ENCODE data around the gene STN1. TPM values are rescaled to one million over a fixed set of nuclear protein-coding genes. Genes with fewer than 3 reads are reported as not detected.
"Not testable (repeated sequence)": the region's sequence is repeated elsewhere in the genome, so short reads cannot be mapped to it uniquely, and the experiment has no call there.

The STN1 gene
- total RNA-seq, 2 experiments from 2014 or later: 53.7 to 58.5 TPM

GRCh38 chr10:103850572-103850895 lies 67.5 kb downstream of the STN1 start:
- Mint-ChIP-seq H3K36me3 (no peaks in the 10 kb centered on the region), H3K27me3 (peaks cover 37% of the 10 kb centered on the region), H3K27ac (no peak overlapping the region), H3K9me3 (no peaks in the 10 kb centered on the region), H3K4me1 (peaks cover 21% of the 10 kb centered on the region), H3K4me3 (no peak overlapping the region)
- DNase-seq: no peak
- ATAC-seq (ENCODE audit: low read depth): no peak
- POLR2A ChIA-PET: no interaction called here

- H3K27me3 Mint-ChIP-seq: peaks cover 37% of the 10 kb centered on the region
- DNase-seq (no peak), ATAC-seq (ENCODE audit: low read depth) (no peak)
- H3K9me3 Mint-ChIP-seq: no peaks in the 10 kb centered on the region
- peaks cover 23% of the 10 kb centered on the region for H3K4me1 Mint-ChIP-seq
- POLR2A ChIA-PET: no interaction called here
- H3K4me3 Mint-ChIP-seq: no peak overlapping the region
- H3K27ac Mint-ChIP-seq: no peak overlapping the region
- no peaks in the 10 kb centered on the region for H3K36me3 Mint-ChIP-seq
These were observed 68.0 kb downstream of the STN1 start for GRCh38 chr10:103849880-103850571.

GRCh38 chr10:103849212-103849877 lies 68.6 kb downstream of the STN1 start:
- Mint-ChIP-seq H3K4me3 (no peak overlapping the region), H3K27ac (no peak overlapping the region), H3K27me3 (peaks cover 33% of the 10 kb centered on the region), H3K36me3 (no peaks in the 10 kb centered on the region), H3K9me3 (no peaks in the 10 kb centered on the region), H3K4me1 (peaks cover 19% of the 10 kb centered on the region)
- ATAC-seq (ENCODE audit: low read depth): no peak
- POLR2A ChIA-PET: no interaction called here
- DNase-seq: no peak

- POLR2A ChIA-PET: interaction anchor here (1.0 to 1.3 kb wide), 2 partner anchors 9 to 20 kb away, joined by 3 to 4 read pairs; no protein-coding TSS in a partner anchor
- DNase-seq (no peak), ATAC-seq (ENCODE audit: low read depth) (peak; percentile 45)
- Mint-ChIP-seq H3K4me1 (peaks cover 16% of the 10 kb centered on the region), H3K27ac (no peak overlapping the region), H3K4me3 (no peak overlapping the region), H3K9me3 (no peaks in the 10 kb centered on the region), H3K36me3 (no peaks in the 10 kb centered on the region), H3K27me3 (peaks cover 19% of the 10 kb centered on the region)
These were observed 70.0 kb downstream of the STN1 start for GRCh38 chr10:103847909-103848468.

GRCh38 chr10:103847346-103847745 lies 70.6 kb downstream of the STN1 start:
- Mint-ChIP-seq H3K36me3 (no peaks in the 10 kb centered on the region), H3K4me3 (no peak overlapping the region), H3K4me1 (peaks cover 16% of the 10 kb centered on the region), H3K27me3 (peaks cover 14% of the 10 kb centered on the region), H3K27ac (no peak overlapping the region), H3K9me3 (no peaks in the 10 kb centered on the region)
- POLR2A ChIA-PET: interaction anchor here (1.3 kb wide), 1 partner anchor 8 kb away, joined by 3 read pairs; no protein-coding TSS in a partner anchor
- ATAC-seq (ENCODE audit: low read depth): no peak
- no peak for DNase-seq

DNA sequence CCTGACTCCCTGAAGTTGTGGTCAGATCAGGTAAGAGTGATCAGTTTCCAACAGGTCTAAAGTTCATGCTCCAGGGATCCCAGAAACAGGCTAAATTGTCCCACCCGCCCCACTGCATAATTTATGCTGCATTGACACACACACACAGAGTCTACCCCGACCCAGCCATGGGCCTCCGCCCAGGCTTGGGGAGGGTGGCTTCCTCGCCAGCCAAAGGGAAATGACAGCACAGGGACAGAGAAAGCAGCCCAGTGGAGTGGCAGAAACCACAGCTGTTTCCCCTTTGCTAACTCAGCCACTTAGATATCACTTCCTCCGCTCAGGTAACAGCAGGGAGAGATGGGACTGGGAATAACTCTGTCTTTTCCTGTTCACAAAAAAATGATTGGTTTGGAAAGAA lies 72.0 kb downstream of the STN1 start:
- ATAC-seq (ENCODE audit: low read depth) (peak; percentile 95), DNase-seq (peak; percentile 57)
- POLR2A ChIA-PET: no interaction called here

GRCh38 chr10:103845346-103845745 lies 72.6 kb downstream of the STN1 start:
- not testable (repeated sequence) for H3K9me3 Mint-ChIP-seq; H3K36me3 Mint-ChIP-seq; DNase-seq; H3K27ac Mint-ChIP-seq; ATAC-seq (ENCODE audit: low read depth)
- Mint-ChIP-seq H3K4me1 (peaks cover 16% of the 10 kb centered on the region), H3K27me3 (peaks cover 10% of the 10 kb centered on the region), H3K4me3 (peak overlapping the region; percentile 39)
- POLR2A ChIA-PET: interaction anchor here (0.6 kb wide), 1 partner anchor 63 kb away, joined by 3 read pairs; no protein-coding TSS in a partner anchor

More for the DNA sequence above, 72.0 kb downstream of the STN1 start:
- no peaks in the 10 kb centered on the region for H3K36me3 Mint-ChIP-seq
- H3K27me3 Mint-ChIP-seq: peaks cover 12% of the 10 kb centered on the region
- H3K9me3 Mint-ChIP-seq: no peaks in the 10 kb centered on the region
- H3K27ac Mint-ChIP-seq: peak overlapping the region; percentile 51
- H3K4me3 Mint-ChIP-seq: peak overlapping the region; percentile 39
- H3K4me1 Mint-ChIP-seq: peaks cover 16% of the 10 kb centered on the region

DNA sequence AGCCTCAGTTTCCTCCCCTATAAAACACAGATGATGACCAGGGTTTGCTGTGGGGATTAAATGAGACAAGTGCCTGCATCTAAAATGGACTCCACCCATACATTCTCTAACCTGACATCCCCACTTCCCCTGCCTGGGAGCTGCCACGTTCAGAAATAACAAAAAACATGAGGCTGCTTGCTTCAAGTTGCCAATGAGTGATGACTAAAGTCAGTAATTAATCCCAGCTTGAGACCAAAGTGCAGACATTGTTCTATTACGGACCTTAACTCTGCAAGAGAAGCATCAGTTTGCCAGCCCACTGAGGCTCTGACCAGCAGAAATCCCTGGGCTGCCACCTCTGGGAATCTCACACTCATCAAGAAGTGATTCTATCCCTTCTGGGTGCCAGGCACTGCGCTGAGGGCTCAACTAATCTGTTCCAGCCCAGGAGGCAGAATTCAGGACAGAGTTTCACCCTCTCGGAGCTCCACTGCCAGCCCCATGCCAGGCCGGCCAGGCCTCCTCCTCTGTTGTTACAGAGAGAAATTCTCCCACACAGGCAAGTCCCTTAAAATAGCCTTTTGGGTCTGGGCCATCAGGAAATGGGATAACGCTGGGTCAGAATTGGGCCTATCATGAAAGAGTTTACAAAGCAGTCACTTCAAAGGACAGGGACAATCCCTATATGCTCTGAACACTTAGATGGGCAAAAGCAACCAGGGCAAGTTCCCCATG lies 74.0 kb downstream of the STN1 start:
- Mint-ChIP-seq H3K27me3 (peaks cover 4% of the 10 kb centered on the region), H3K4me3 (no peak overlapping the region), H3K9me3 (no peaks in the 10 kb centered on the region), H3K27ac (no peak overlapping the region), H3K4me1 (peaks cover 16% of the 10 kb centered on the region), H3K36me3 (no peaks in the 10 kb centered on the region)
- DNase-seq (no peak), ATAC-seq (ENCODE audit: low read depth) (no peak)
- POLR2A ChIA-PET: no interaction called here

DNA sequence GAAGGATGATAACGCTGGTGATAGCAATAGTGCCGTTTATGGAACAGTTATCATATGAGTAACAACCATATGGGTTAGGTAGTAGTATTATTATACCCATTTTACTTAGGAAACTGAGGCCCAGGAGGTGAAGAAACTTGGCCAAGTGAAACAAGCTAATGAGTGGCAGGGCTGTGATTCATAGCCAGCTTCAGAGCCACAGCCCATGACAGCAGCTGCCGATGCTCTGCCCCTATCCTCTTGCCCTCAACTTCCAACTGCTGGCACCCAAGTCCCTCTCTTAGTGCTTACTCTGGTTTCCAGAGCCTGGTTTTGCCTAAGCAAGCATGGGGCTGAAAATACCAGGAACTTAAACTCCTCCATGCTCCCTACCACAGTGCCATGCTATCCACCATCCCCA lies 74.9 kb downstream of the STN1 start:
- ATAC-seq (ENCODE audit: low read depth): no peak
- POLR2A ChIA-PET: no interaction called here

DNA sequence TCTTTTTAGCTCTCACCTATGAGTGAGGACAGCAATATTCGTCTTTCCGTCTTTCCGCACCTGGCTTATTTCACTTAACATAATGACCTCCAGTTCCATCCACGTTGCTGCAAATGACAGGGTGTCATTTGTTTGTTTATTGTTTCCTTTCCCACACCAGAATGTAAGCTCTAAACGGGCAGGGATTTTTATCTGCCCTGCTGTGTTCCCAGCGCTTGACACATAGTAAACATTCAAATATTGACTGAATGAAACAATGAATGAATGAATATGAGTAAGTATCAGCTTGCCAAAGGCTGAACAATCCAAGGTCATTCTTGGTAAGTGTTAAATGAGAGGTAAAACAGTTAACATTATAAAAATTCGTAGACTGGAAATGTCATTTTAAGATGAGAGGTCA lies 75.4 kb downstream of the STN1 start:
- DNase-seq: no peak
- Mint-ChIP-seq H3K36me3 (no peaks in the 10 kb centered on the region), H3K4me1 (peaks cover 14% of the 10 kb centered on the region), H3K9me3 (no peaks in the 10 kb centered on the region), H3K4me3 (no peak overlapping the region), H3K27ac (no peak overlapping the region), H3K27me3 (no peaks in the 10 kb centered on the region)
- POLR2A ChIA-PET: no interaction called here
- ATAC-seq (ENCODE audit: low read depth): no peak

More for the DNA sequence above, 74.9 kb downstream of the STN1 start:
- Mint-ChIP-seq H3K36me3 (no peaks in the 10 kb centered on the region), H3K9me3 (no peaks in the 10 kb centered on the region), H3K4me3 (no peak overlapping the region), H3K4me1 (peaks cover 14% of the 10 kb centered on the region), H3K27ac (no peak overlapping the region), H3K27me3 (no peaks in the 10 kb centered on the region)
- DNase-seq: no peak

- Mint-ChIP-seq H3K36me3 (no peaks in the 10 kb centered on the region), H3K27me3 (no peaks in the 10 kb centered on the region), H3K27ac (no peak overlapping the region), H3K4me3 (no peak overlapping the region), H3K4me1 (peaks cover 13% of the 10 kb centered on the region), H3K9me3 (no peaks in the 10 kb centered on the region)
- DNase-seq (no peak), ATAC-seq (ENCODE audit: low read depth) (no peak)
- POLR2A ChIA-PET: no interaction called here
These were observed 76.5 kb downstream of the STN1 start for GRCh38 chr10:103841519-103841918.

DNA sequence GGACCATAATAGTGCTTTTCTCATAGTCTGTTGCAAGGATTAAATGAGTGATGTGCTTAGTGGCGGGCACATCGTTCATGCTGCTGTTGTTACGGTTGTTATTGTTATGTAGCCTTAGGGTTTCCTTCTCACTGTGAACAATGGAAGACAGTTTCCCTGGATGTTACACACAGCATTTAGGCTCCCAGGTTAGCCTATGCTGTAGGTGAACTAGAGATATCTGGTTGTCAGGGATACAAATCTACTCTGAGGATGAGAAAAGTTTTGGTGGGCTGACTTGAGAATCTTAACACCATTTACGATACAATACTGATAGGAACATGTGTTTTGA lies 77.3 kb downstream of the STN1 start:
- Mint-ChIP-seq H3K4me3 (no peak overlapping the region), H3K4me1 (peaks cover 4% of the 10 kb centered on the region), H3K27me3 (no peaks in the 10 kb centered on the region), H3K27ac (no peak overlapping the region), H3K36me3 (no peaks in the 10 kb centered on the region), H3K9me3 (no peaks in the 10 kb centered on the region)
- POLR2A ChIA-PET: no interaction called here
- ATAC-seq (ENCODE audit: low read depth) (no peak), DNase-seq (no peak)

DNA sequence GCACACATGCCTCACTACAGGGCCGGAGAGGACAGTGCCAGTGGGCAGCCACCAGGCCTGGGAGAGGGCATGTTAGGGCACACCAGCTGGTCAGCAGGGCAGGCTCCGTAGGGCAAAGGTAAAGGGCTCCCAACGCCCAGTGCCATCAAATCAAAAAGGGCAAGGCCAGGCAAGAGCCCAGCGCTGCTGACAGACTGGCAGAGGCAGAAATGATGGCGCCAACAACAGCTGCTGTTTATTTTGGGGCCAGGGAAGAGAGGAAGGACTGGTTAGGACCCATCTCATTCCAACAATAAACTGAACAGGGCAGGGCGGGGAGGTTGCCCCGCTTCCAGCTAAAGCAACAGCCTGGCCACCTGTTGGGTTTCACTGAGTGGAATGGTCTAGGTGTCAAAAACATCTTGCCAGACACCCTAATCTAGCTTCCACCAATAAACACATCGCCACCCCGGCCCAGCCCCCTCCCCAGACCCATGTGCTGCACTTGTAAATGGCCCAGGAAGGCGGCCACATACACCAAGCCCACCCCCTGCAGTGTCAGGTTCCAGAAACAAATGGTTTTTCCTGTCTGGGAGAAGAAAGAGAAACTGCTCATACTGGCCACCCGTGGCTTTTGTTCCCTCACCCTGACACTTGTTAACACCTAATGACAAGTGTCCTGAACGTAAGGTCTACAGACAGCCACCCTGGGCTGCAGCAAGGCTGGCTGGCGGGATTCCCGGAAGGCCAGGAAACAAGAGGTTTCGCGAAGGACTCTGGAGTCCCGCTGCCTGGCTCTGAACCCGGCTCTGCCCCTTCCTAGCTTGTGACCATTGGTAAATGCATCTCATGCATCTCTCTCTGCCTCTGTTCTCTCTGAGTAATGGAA lies 77.9 kb downstream of the STN1 start:
- DNase-seq (no peak), ATAC-seq (ENCODE audit: low read depth) (no peak)
- POLR2A ChIA-PET: interaction anchor here (1.0 kb wide), 1 partner anchor 8 kb away, joined by 3 read pairs; no protein-coding TSS in a partner anchor
- Mint-ChIP-seq H3K4me3 (no peak overlapping the region), H3K9me3 (no peaks in the 10 kb centered on the region), H3K27ac (no peak overlapping the region), H3K27me3 (peaks cover 2% of the 10 kb centered on the region), H3K4me1 (no peaks in the 10 kb centered on the region), H3K36me3 (no peaks in the 10 kb centered on the region)

All from activated naive CD8-positive, alpha-beta T cell treated with anti-CD3 and anti-CD28 coated beads, Interleukin-2, amount 10 ng/mL, durations not matched to agents 7 days and 5 days (primary cell).